Activated naive CD8-positive, alpha-beta T cell treated with anti-CD3 and anti-CD28 coated beads for 36 hours (primary cell): ENCODE results near the gene CCT7. TPM values are rescaled to one million over a fixed set of nuclear protein-coding genes. Genes with fewer than 3 reads are reported as not detected.

Experiments used
- DNase-seq: peaks from one replicate; pipeline ENCODE4 v3.0.0; 2021
- H3K27ac Mint-ChIP-seq: one replicate; pipeline ENCODE4 v1.8.0; 2022; ENCODE audit warnings: mild to moderate bottlenecking, moderate library complexity, mixed read lengths
- H3K27me3 Mint-ChIP-seq: one replicate; pipeline ENCODE4 v1.8.0; 2022; ENCODE audit warnings: mild to moderate bottlenecking, mixed read lengths
- H3K36me3 Mint-ChIP-seq: one replicate; pipeline ENCODE4 v1.8.0; 2021; ENCODE audit warnings: mild to moderate bottlenecking, mixed read lengths
- H3K4me1 Mint-ChIP-seq: one replicate; pipeline ENCODE4 v1.8.0; 2021; ENCODE audit warnings: mixed read lengths
- H3K4me3 Mint-ChIP-seq: one replicate; pipeline ENCODE4 v1.8.0; 2022; ENCODE audit warnings: mild to moderate bottlenecking, moderate library complexity, mixed read lengths
- H3K9me3 Mint-ChIP-seq: one replicate; pipeline ENCODE4 v1.8.0; 2022; ENCODE audit warnings: mixed read lengths
- total RNA-seq, 2 experiments: library from RNA; stranded (reverse); gene quantifications; one replicate each; pipeline ENCODE4 v1.2.3, GENCODE V29; 2021

The CCT7 gene
- total RNA-seq, 2 experiments from 2014 or later = 719 to 732 TPM

- Mint-ChIP-seq H3K27me3 (peaks cover 52% of the 10 kb centered on the region), H3K4me1 (no peaks in the 10 kb centered on the region), H3K36me3 (no peaks in the 10 kb centered on the region), H3K4me3 (no peak overlapping the region), H3K27ac (no peak overlapping the region), H3K9me3 (no peaks in the 10 kb centered on the region)
- DNase-seq = no peak
Measured at GRCh38 chr2:73300926-73301325, 66.8 kb downstream of the CCT7 start.

GRCh38 chr2:73301636-73302035 is 67.5 kb downstream of the CCT7 start:
- Mint-ChIP-seq H3K27ac (no peak overlapping the region), H3K36me3 (no peaks in the 10 kb centered on the region), H3K9me3 (no peaks in the 10 kb centered on the region), H3K4me3 (no peak overlapping the region), H3K27me3 (peaks cover 45% of the 10 kb centered on the region), H3K4me1 (no peaks in the 10 kb centered on the region)
- DNase-seq = no peak

Other genes starting within 250 kb of the CCT7 start
- 10 to 100 TPM in 1 of 2 experiments, 1 to 10 TPM in 1; 8.3 to 10.8 TPM for gene SFXN5, start 162.6 kb upstream of the CCT7 start, total RNA-seq
- 1 to 10 TPM; 4.0 to 4.3 TPM for gene RAB11FIP5, start 121.4 kb upstream of the CCT7 start, total RNA-seq
- not detected for gene NOTO, start 31.7 kb upstream of the CCT7 start, total RNA-seq
- 10 to 100 TPM; 42.4 to 44.1 TPM for gene SMYD5, start 20.1 kb upstream of the CCT7 start, total RNA-seq
- gene PRADC1, start 1.1 kb upstream of the CCT7 start, total RNA-seq = 10 to 100 TPM; 19.6 to 20.9 TPM
- gene FBXO41, start 50.2 kb downstream of the CCT7 start, total RNA-seq = 10 to 100 TPM; 45.7 to 45.8 TPM
- under 1 TPM; 0.41 to 0.44 TPM for gene EGR4, start 59.2 kb downstream of the CCT7 start, total RNA-seq
- gene ALMS1, start 151.5 kb downstream of the CCT7 start, total RNA-seq = 10 to 100 TPM; 18.3 to 23.5 TPM